G401.6 (cell line): ENCODE results near the gene COL10A1.
A peak's percentile ranks its signal among the peaks of the same experiment; 100 is the strongest.
"Not testable (repeated sequence)": the region's sequence is repeated elsewhere in the genome, so short reads cannot be mapped to it uniquely, and the experiment has no call there.

Experiments used
- FAIRE-seq: peaks from 2 replicates; lab custom pipeline; 2012; peaks lifted over from hg19 to GRCh38; lab: Jason Lieb, UNC

Gene COL10A1

GRCh38 chr6:116120430-116120829 is 5.5 kb downstream of the COL10A1 start:
- FAIRE-seq = no peak

GRCh38 chr6:116118608-116119007 is 7.3 kb downstream of the COL10A1 start:
- no peak for FAIRE-seq

DNA sequence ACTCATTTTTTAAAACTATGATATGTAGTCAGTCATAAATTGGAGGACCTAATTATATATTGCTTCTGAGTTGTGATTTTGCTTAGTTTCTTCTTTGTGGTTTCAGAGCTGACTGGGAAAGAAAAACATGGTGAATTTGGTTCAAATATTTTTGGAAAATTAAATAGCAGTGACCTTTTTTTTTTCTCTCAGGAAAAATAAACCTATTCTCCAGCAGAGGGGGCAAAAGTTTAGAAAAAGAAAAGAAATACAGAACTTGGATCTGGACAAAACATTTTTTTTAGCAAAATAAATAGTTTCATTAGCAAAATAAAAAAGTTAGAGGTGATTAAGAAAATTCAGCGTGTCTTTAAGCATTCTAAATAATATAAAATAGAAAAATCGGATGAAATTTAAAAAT is 10.2 kb downstream of the COL10A1 start:
- FAIRE-seq = peak; percentile 93

- FAIRE-seq = no peak
Measured at GRCh38 chr6:116113386-116113785, 12.5 kb downstream of the COL10A1 start.

GRCh38 chr6:116111552-116112528 is 14.1 kb downstream of the COL10A1 start:
- no peak for FAIRE-seq

DNA sequence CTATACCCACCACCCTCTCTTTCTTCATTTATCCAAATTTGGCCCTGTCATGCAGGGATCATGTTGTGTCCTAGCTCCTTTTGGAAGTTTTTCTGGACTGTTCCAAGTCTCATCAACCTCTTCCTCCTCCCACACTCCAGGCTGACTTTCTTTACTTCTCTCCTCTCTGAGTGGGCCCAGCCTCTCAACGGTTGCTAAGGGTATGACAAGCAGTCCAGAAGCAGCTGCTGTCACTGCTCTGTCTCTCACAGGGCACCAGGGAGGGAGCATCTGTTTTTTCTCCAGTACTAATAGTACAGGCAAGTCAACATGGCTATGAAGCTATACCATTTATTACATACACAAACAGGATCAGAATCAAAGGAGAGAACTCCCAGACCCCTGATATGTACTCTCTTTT is 17.1 kb downstream of the COL10A1 start:
- FAIRE-seq = no peak

GRCh38 chr6:116106146-116106545 is 19.8 kb downstream of the COL10A1 start:
- no peak for FAIRE-seq

DNA sequence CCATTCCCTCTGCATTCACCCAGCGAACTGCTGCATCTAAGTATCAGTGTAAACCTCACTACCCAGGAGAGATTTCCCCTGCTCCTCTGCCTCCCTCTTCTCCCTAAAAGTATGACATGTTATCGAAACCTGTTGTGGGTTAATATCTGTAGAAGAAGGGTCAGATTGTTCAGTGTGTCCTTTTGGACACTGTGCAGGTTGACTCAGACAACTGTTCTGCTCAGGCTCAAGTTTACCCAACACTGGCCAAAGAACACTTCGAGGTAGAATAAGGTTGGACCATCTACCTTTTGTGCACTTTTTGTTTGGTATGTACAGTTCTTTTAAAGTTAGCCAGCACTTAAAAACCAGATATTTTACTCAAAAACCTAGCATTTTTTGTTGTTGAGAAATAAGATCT is 20.7 kb downstream of the COL10A1 start:
- no peak for FAIRE-seq

DNA sequence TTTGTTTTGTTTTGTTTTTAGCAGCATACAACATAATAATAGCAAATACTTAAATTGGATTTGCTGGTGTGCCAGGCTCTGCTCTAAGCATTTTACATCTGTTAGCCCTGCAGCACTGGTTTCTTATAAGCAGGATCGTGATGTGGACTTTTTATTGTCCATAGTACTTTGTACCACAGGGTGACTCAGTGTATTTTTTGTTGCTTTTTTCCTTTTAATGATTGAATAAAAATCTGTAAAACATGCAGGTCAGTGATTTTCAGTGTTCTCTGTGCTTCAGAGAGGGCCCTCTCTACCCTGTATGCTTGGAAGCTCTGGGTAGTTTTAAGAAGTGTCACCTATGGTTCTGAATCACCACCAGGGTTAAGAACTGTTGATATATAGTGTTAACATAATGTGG is 21.3 kb downstream of the COL10A1 start:
- FAIRE-seq = no peak

- FAIRE-seq = no peak
Measured at GRCh38 chr6:116102873-116103272, 23.1 kb downstream of the COL10A1 start.

GRCh38 chr6:116101790-116102189 is 24.1 kb downstream of the COL10A1 start:
- FAIRE-seq = no peak

GRCh38 chr6:116101302-116101718 is 24.6 kb downstream of the COL10A1 start:
- peak; percentile 8 for FAIRE-seq

GRCh38 chr6:116100419-116101301 is 25.3 kb downstream of the COL10A1 start, which contains the start of gene NT5DC1:
Gene NT5DC1, plus strand, starts transcription at chr6:116100853. Its CDS starts 78 bp downstream, at chr6:116100931.
- FAIRE-seq = no peak

GRCh38 chr6:116099036-116099435 is 26.9 kb downstream of the COL10A1 start:
- FAIRE-seq = no peak

DNA sequence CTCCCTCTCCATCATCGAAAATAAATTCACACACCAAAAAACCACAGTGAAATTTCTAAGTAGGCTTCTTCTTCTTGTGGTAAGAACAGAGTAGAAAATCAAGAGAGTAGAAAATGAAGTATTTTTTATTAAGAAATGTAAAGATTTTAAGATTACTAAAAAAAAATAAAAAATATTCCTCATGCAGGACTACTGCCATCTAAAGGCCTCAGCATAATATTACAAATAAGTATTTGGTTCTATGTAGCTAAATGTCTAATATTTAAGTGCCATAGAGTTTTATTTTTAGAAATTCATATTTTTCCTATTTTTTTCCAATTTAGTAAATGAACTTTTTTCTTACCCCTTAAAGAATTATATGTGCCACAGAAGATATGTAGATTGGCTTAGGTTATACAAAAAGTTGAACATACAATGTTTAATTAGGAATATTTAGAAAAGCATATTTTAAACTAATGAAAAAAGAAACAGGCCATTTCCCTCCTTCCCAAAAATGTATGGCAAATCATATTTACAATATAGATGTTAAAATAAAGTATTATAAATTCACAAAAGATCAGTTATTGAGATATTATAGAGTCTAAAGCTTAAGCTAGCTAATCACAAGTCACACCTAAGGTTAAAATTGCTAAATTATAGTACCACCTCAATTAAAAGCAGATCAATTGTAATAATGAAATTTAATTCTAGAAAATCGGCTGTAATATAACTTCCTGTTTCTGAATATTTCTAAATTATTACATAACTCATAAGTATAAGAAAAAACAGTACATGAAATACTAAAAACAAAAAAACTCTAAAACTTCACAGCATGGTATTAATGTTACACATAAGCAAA is 28.7 kb downstream of the COL10A1 start:
- peak; percentile 77 for FAIRE-seq

GRCh38 chr6:116096048-116096759 is 29.7 kb downstream of the COL10A1 start:
- not testable (repeated sequence) for FAIRE-seq

DNA sequence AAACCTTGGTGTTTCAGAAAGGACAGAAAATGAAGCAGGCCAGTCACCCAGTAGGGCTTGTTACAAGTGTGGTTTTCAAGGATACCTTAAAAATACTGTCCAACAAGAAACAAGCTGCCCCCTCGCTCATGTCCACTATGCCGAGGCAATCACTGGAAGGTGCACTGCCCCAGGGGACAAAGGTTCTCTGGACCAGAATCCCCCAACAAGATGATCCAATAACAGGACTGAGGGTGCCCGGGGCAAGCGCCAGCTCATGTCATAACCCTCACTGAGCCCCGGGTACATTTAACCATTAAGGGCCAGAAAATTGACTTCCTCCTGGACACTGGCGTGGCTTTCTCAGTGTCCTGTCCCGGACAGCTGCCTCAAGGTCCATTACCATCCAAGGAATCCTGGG is 31.9 kb downstream of the COL10A1 start:
- no peak for FAIRE-seq

- FAIRE-seq = no peak
Measured at GRCh38 chr6:116090251-116090650, 35.7 kb downstream of the COL10A1 start.

GRCh38 chr6:116088946-116089345 is 37.0 kb downstream of the COL10A1 start:
- no peak for FAIRE-seq

GRCh38 chr6:116087437-116088027 is 38.4 kb downstream of the COL10A1 start:
- no peak for FAIRE-seq

GRCh38 chr6:116084284-116084683 is 41.6 kb downstream of the COL10A1 start:
- no peak for FAIRE-seq
